ENCODE data around the gene HSPA1A. TPM values are rescaled to one million over a fixed set of nuclear protein-coding genes. Genes with fewer than 3 reads are reported as not detected.
A peak's percentile ranks its signal among the peaks of the same experiment; 100 is the strongest.

Gene HSPA1A
- total RNA-seq, result 1 to 10 TPM; 8.1 to 9.8 TPM
- polyA plus RNA-seq (2013, experiment 1 of 2), result 63.2 TPM
- 62.4 TPM for polyA plus RNA-seq (2013, experiment 2 of 2)
- total RNA-seq, result 3.0 to 48.7 (median 18.1) reads per million in 172 experiments

- Mint-ChIP-seq H3K27me3 (no peaks in the 10 kb centered on the region), H3K4me3 (peak within 1 kb of the TSS; percentile 90), H3K9me3 (no peaks in the 10 kb centered on the region), H3K4me1 (ENCODE audit: low read depth) (peaks cover 47% of the 10 kb centered on the region), H3K27ac (peak within 1 kb of the TSS; percentile 83), H3K36me3 (ENCODE audit: low read depth) (peaks cover 18% of the 10 kb centered on the region)
- no peaks in the 10 kb centered on the region for H3K27me3 ChIP-seq (ENCODE audit: control insufficient read depth in 1 of 2, insufficient read depth in 2 of 2, low read length in 2 of 2)
- DNase-seq (peak in 11 of 14 experiments; percentile 25 to 76 (median 60)), ATAC-seq (ENCODE audit: poor library complexity) (peak; percentile 11)
- TF ChIP-seq, protein P1, sequence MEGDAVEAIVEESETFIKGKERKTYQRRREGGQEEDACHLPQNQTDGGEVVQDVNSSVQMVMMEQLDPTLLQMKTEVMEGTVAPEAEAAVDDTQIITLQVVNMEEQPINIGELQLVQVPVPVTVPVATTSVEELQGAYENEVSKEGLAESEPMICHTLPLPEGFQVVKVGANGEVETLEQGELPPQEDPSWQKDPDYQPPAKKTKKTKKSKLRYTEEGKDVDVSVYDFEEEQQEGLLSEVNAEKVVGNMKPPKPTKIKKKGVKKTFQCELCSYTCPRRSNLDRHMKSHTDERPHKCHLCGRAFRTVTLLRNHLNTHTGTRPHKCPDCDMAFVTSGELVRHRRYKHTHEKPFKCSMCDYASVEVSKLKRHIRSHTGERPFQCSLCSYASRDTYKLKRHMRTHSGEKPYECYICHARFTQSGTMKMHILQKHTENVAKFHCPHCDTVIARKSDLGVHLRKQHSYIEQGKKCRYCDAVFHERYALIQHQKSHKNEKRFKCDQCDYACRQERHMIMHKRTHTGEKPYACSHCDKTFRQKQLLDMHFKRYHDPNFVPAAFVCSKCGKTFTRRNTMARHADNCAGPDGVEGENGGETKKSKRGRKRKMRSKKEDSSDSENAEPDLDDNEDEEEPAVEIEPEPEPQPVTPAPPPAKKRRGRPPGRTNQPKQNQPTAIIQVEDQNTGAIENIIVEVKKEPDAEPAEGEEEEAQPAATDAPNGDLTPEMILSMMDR (IDR thresholded peaks at IDR 0.05), result no peak
- H3K4me3 ChIP-seq (ENCODE audit: low read length), result peak within 1 kb of the TSS; percentile 70
- peaks cover 49% of the 10 kb centered on the region for H3K4me1 ChIP-seq (ENCODE audit: insufficient read depth, low read length)
- POLR2A ChIA-PET, result interaction anchor here (0.6 to 3.6 kb wide), 18 partner anchors 9 to 274 kb away, joined by 3 to 29 read pairs (median 5); partner anchors contain the start of genes CLIC1, DDAH2, DDX39B and HSPA1B
- intact Hi-C loops (cut with DNase I, micrococcal nuclease), result loop anchor here (2.0 to 5.0 kb wide), 2 partner anchors 20 to 78 kb away; partner anchors contain the start of genes CLIC1 (in 1 of the 2) and VARS1 (in 1 of the 2)
- peak within 1 kb of the TSS; percentile 75 to 81 for H3K27ac ChIP-seq (ENCODE audit: low read depth in 1 of 2, low read length in 2 of 2)
- H3K9me3 ChIP-seq (ENCODE audit: control insufficient read depth in 1 of 2, insufficient read depth in 1 of 2, low read length in 2 of 2), result no peaks in the 10 kb centered on the region
- CTCF ChIA-PET, result interaction anchor here (0.8 to 3.8 kb wide), 5 partner anchors 8 to 216 kb away, joined by 3 to 19 read pairs (median 5); partner anchors contain the start of genes DDAH2, LSM2 and VARS1
- H3K36me3 ChIP-seq (ENCODE audit: insufficient read depth, low read length), result peaks cover 11% of the 10 kb centered on the region
Measured at GRCh38 chr6:31815025-31815838, at the start of gene HSPA1A, which contains the start of gene HSPA1L. Gene HSPA1A (plus strand): TSS chr6:31815543. CDS start chr6:31815757, 214 bp downstream. Gene HSPA1L (minus strand): TSS chr6:31815283. CDS start chr6:31811972, 3,311 bp downstream.

DNA sequence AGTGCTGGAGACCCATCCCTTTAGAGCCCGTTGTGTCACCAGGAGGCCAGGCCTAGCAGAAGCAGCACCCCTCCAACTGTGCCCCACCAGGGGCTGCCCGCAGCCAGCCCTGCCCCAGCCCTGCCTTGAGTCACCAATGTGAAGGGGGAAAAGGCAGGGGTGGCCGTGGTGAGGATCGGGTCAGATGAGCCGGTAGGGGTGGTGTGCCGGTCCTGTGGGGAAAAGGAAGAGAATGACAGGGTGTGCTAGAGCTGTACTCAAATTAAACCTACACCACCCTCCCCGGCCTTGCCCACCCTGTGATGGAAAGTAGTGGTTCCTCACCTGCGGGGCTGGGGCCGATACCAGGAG, 49.8 kb upstream of the HSPA1A start:
- Histone ChIP-seq H3K9me3 (ENCODE audit: control insufficient read depth in 1 of 2, insufficient read depth in 1 of 2, low read length in 2 of 2) (no peaks in the 10 kb centered on the region), H3K27ac (ENCODE audit: low read depth in 1 of 2, low read length in 2 of 2) (no peak overlapping the region), H3K36me3 (ENCODE audit: insufficient read depth, low read length) (peaks cover 2% of the 10 kb centered on the region), H3K4me1 (ENCODE audit: insufficient read depth, low read length) (peaks cover 16% of the 10 kb centered on the region), H3K27me3 (ENCODE audit: control insufficient read depth in 1 of 2, insufficient read depth in 2 of 2, low read length in 2 of 2) (no peaks in the 10 kb centered on the region), H3K4me3 (ENCODE audit: low read length) (no peak overlapping the region)
- ATAC-seq (ENCODE audit: poor library complexity), result no peak
- peaks cover 3% of the 10 kb centered on the region for H3K36me3 Mint-ChIP-seq (ENCODE audit: low read depth)
- peaks cover 8% of the 10 kb centered on the region for H3K4me1 Mint-ChIP-seq (ENCODE audit: low read depth)
- ChIA-PET CTCF (no interaction called here), POLR2A (interaction anchor here (1.2 kb wide), 1 partner anchor 12 kb away, joined by 3 read pairs; the partner anchor contains the start of gene VWA7)
- H3K27ac Mint-ChIP-seq, result no peak overlapping the region
- TF ChIP-seq, protein P1 (IDR thresholded peaks at IDR 0.05), result no peak
- intact Hi-C loops (cut with DNase I, micrococcal nuclease), result no loop called here
- no peak for DNase-seq
- H3K9me3 Mint-ChIP-seq, result no peaks in the 10 kb centered on the region
- H3K27me3 Mint-ChIP-seq, result no peaks in the 10 kb centered on the region
- H3K4me3 Mint-ChIP-seq, result no peak overlapping the region

GRCh38 chr6:31765910-31766794, 49.2 kb upstream of the HSPA1A start:
- ChIA-PET CTCF (no interaction called here), POLR2A (interaction anchor here (1.2 kb wide), 1 partner anchor 11 kb away, joined by 3 read pairs; the partner anchor contains the start of gene VWA7)
- H3K9me3 ChIP-seq (ENCODE audit: control insufficient read depth in 1 of 2, insufficient read depth in 1 of 2, low read length in 2 of 2), result no peaks in the 10 kb centered on the region
- DNase-seq, result no peak
- Mint-ChIP-seq H3K36me3 (ENCODE audit: low read depth) (no peaks in the 10 kb centered on the region), H3K27ac (no peak overlapping the region), H3K9me3 (no peaks in the 10 kb centered on the region), H3K4me3 (no peak overlapping the region), H3K27me3 (no peaks in the 10 kb centered on the region), H3K4me1 (ENCODE audit: low read depth) (peaks cover 11% of the 10 kb centered on the region)
- H3K27ac ChIP-seq (ENCODE audit: low read depth in 1 of 2, low read length in 2 of 2), result no peak overlapping the region
- peaks cover 18% of the 10 kb centered on the region for H3K4me1 ChIP-seq (ENCODE audit: insufficient read depth, low read length)
- no peak overlapping the region for H3K4me3 ChIP-seq (ENCODE audit: low read length)
- no peak for ATAC-seq (ENCODE audit: poor library complexity)
- peaks cover 2% of the 10 kb centered on the region for H3K36me3 ChIP-seq (ENCODE audit: insufficient read depth, low read length)
- TF ChIP-seq, protein P1 (IDR thresholded peaks at IDR 0.05), result no peak
- intact Hi-C loops (cut with DNase I, micrococcal nuclease), result no loop called here
- H3K27me3 ChIP-seq (ENCODE audit: control insufficient read depth in 1 of 2, insufficient read depth in 2 of 2, low read length in 2 of 2), result no peaks in the 10 kb centered on the region
